HEK293 (cell line): ENCODE results near the gene UPF2.

Source experiments
- CTCF ChIP-seq: fragments of 450-650 bp; formaldehyde crosslinking; IDR thresholded peaks from 2 replicates; pipeline ENCODE4 v1.5.1; 2016; ENCODE audit warnings: missing biosample characterization, missing genetic modification characterization
- EGR2 ChIP-seq: fragments of 450-650 bp; formaldehyde crosslinking; IDR thresholded peaks from 2 replicates; pipeline ENCODE4 v1.5.1; 2016; ENCODE audit warnings: low read depth, missing biosample characterization, missing genetic modification characterization
- GFI1B ChIP-seq: fragments of 450-650 bp; formaldehyde crosslinking; IDR thresholded peaks from 2 replicates; pipeline ENCODE4 v1.5.1; 2016; ENCODE audit warnings: missing biosample characterization, missing genetic modification characterization
- SALL2 ChIP-seq: fragments of 450-650 bp; formaldehyde crosslinking; IDR thresholded peaks from 2 replicates; pipeline ENCODE4 v1.5.0; 2017; ENCODE audit warnings: missing biosample characterization, mild to moderate bottlenecking, missing genetic modification characterization, borderline replicate concordance
- SP3 ChIP-seq: fragments of 450-650 bp; formaldehyde crosslinking; IDR thresholded peaks from 2 replicates; pipeline ENCODE4 v1.5.1; 2016; ENCODE audit warnings: missing biosample characterization, missing genetic modification characterization
- TSHZ1 ChIP-seq: fragments of 450-650 bp; formaldehyde crosslinking; IDR thresholded peaks from 2 replicates; pipeline ENCODE4 v1.5.1; 2016; ENCODE audit warnings: missing biosample characterization, missing genetic modification characterization, borderline replicate concordance
- ZBTB10 ChIP-seq: fragments of 450-650 bp; formaldehyde crosslinking; IDR thresholded peaks from 2 replicates; pipeline ENCODE4 v1.5.1; 2016; ENCODE audit warnings: missing biosample characterization, missing genetic modification characterization
- ZBTB7A ChIP-seq: fragments of 450-650 bp; formaldehyde crosslinking; IDR thresholded peaks from 2 replicates; pipeline ENCODE4 v1.5.1; 2016; ENCODE audit warnings: low read depth, missing biosample characterization, missing genetic modification characterization
- ZFP3 ChIP-seq: fragments of 450-650 bp; formaldehyde crosslinking; IDR thresholded peaks from 2 replicates; pipeline ENCODE4 v1.5.1; 2016; ENCODE audit warnings: low read depth, missing biosample characterization, missing genetic modification characterization
- ZFP37 ChIP-seq: fragments of 450-650 bp; formaldehyde crosslinking; IDR thresholded peaks from 2 replicates; pipeline ENCODE4 v1.5.1; 2016; ENCODE audit warnings: missing biosample characterization, missing genetic modification characterization
- ZNF138 ChIP-seq: fragments of 450-650 bp; formaldehyde crosslinking; IDR thresholded peaks from 2 replicates; pipeline ENCODE4 v1.5.1; 2016; ENCODE audit warnings: missing biosample characterization, missing genetic modification characterization, borderline replicate concordance
- ZNF155 ChIP-seq: fragments of 450-650 bp; formaldehyde crosslinking; IDR thresholded peaks from 2 replicates; pipeline ENCODE4 v1.5.1; 2016; ENCODE audit warnings: missing biosample characterization, missing genetic modification characterization
- ZNF157 ChIP-seq: fragments of 450-650 bp; formaldehyde crosslinking; IDR thresholded peaks from 2 replicates; pipeline ENCODE4 v1.5.1; 2016; ENCODE audit warnings: missing biosample characterization, missing genetic modification characterization
- ZNF174 ChIP-seq: fragments of 450-650 bp; formaldehyde crosslinking; IDR thresholded peaks from 2 replicates; pipeline ENCODE4 v1.5.0; 2017; ENCODE audit warnings: missing biosample characterization, mild to moderate bottlenecking, missing genetic modification characterization
- ZNF211 ChIP-seq: fragments of 450-650 bp; formaldehyde crosslinking; IDR thresholded peaks from 2 replicates; pipeline ENCODE4 v1.5.1; 2016; ENCODE audit warnings: low read depth, missing biosample characterization, missing genetic modification characterization
- ZNF248 ChIP-seq: fragments of 450-650 bp; formaldehyde crosslinking; IDR thresholded peaks from 2 replicates; pipeline ENCODE4 v1.5.1; 2017; ENCODE audit warnings: missing biosample characterization, missing genetic modification characterization
- ZNF274 ChIP-seq, 2 experiments: fragments of 200-500 bp in 1 of 2; fragments of 450-650 bp in 1 of 2; sonication (Bioruptor generic) in 1 of 2; formaldehyde crosslinking in 1 of 2; IDR thresholded peaks; 2 replicates each; pipeline versions ENCODE4 v1.5.1 to v1.6.1; 2014 to 2016; ENCODE audit warnings: borderline replicate concordance in 1 of 2, inconsistent platforms in 1 of 2, low read length in 1 of 2, missing biosample characterization in 1 of 2, missing genetic modification characterization in 1 of 2
- ZNF280C ChIP-seq: fragments of 450-650 bp; formaldehyde crosslinking; IDR thresholded peaks from 2 replicates; pipeline ENCODE4 v1.5.1; 2016; ENCODE audit warnings: missing biosample characterization, missing genetic modification characterization
- ZNF354C ChIP-seq: fragments of 450-650 bp; formaldehyde crosslinking; IDR thresholded peaks from 2 replicates; pipeline ENCODE4 v1.5.1; 2016; ENCODE audit warnings: missing biosample characterization, missing genetic modification characterization, low read depth, borderline replicate concordance
- ZNF362 ChIP-seq: fragments of 450-650 bp; formaldehyde crosslinking; IDR thresholded peaks from 2 replicates; pipeline ENCODE4 v1.5.1; 2016; ENCODE audit warnings: missing biosample characterization, missing genetic modification characterization
- ZNF423 ChIP-seq: fragments of 450-650 bp; formaldehyde crosslinking; IDR thresholded peaks from 2 replicates; pipeline ENCODE4 v1.5.1; 2016; ENCODE audit warnings: missing biosample characterization, missing genetic modification characterization
- ZNF501 ChIP-seq: fragments of 450-650 bp; formaldehyde crosslinking; IDR thresholded peaks from 2 replicates; pipeline ENCODE4 v1.5.1; 2016; ENCODE audit warnings: missing biosample characterization, missing genetic modification characterization
- ZNF530 ChIP-seq: fragments of 450-650 bp; formaldehyde crosslinking; IDR thresholded peaks from 2 replicates; pipeline ENCODE4 v1.5.1; 2016; ENCODE audit warnings: low read depth, missing biosample characterization, missing genetic modification characterization
- ZNF596 ChIP-seq: fragments of 450-650 bp; IDR thresholded peaks from 2 replicates; pipeline ENCODE4 v1.5.0; 2018; ENCODE audit warnings: missing biosample characterization, mild to moderate bottlenecking, missing genetic modification characterization, moderate library complexity
- ZNF768 ChIP-seq: fragments of 450-650 bp; formaldehyde crosslinking; IDR thresholded peaks from 2 replicates; pipeline ENCODE4 v1.5.1; 2018; ENCODE audit warnings: missing biosample characterization, mild to moderate bottlenecking, missing genetic modification characterization
- ZSCAN5A ChIP-seq: fragments of 450-650 bp; formaldehyde crosslinking; IDR thresholded peaks from 2 replicates; pipeline ENCODE4 v1.5.1; 2016; ENCODE audit warnings: missing biosample characterization, missing genetic modification characterization

Gene UPF2

GRCh38 chr10:12042797-12043651 is at the start of gene UPF2 (continued):
- no peak for TF ChIP-seq ZNF174 (tag by site-specific recombination)
- TF ChIP-seq ZNF596 (tag by site-specific recombination), result no peak
- TF ChIP-seq EGR2, result peak; percentile 49; the same call in 1 of the 2 replicates
- no peak for TF ChIP-seq ZNF768 (tag by site-specific recombination)
- no peak for TF ChIP-seq ZNF248 (tag by site-specific recombination)
- no peak for TF ChIP-seq SALL2 (tag by site-specific recombination)
- no peak for TF ChIP-seq ZNF274 (IDR thresholded peaks at IDR 0.05; ENCODE audit: low read length)
- no peak for TF ChIP-seq ZNF274 (tag by site-specific recombination; IDR thresholded peaks at IDR 0.05; ENCODE audit: borderline replicate concordance)
- no peak for TF ChIP-seq ZNF138 (tag by site-specific recombination)
- TF ChIP-seq ZFP37 (tag by site-specific recombination), result no peak
- TF ChIP-seq TSHZ1 (tag by site-specific recombination), result no peak
- no peak for TF ChIP-seq ZNF354C (tag by site-specific recombination)
- TF ChIP-seq SP3 (tag by site-specific recombination), result peak; percentile 99
- TF ChIP-seq ZNF280C (tag by site-specific recombination), result no peak
- TF ChIP-seq GFI1B (tag by site-specific recombination), result no peak
- no peak for TF ChIP-seq ZNF155
- no peak for TF ChIP-seq ZNF530
- no peak for TF ChIP-seq ZNF362 (tag by site-specific recombination)
- TF ChIP-seq ZBTB7A (tag by site-specific recombination), result no peak
- peak; percentile 78; the same call in 1 of the 2 replicates for TF ChIP-seq ZNF501 (tag by site-specific recombination)
- no peak for TF ChIP-seq ZSCAN5A
- no peak for TF ChIP-seq ZBTB10 (tag by site-specific recombination)
- TF ChIP-seq ZNF211 (tag by site-specific recombination), result no peak
- no peak for TF ChIP-seq ZNF157
- TF ChIP-seq ZFP3 (tag by site-specific recombination), result no peak
- no peak for TF ChIP-seq CTCF (tag by site-specific recombination)
- TF ChIP-seq ZNF423 (tag by site-specific recombination), result no peak
